ENCODE results near the gene ACTA2.

Gene ACTA2

DNA sequence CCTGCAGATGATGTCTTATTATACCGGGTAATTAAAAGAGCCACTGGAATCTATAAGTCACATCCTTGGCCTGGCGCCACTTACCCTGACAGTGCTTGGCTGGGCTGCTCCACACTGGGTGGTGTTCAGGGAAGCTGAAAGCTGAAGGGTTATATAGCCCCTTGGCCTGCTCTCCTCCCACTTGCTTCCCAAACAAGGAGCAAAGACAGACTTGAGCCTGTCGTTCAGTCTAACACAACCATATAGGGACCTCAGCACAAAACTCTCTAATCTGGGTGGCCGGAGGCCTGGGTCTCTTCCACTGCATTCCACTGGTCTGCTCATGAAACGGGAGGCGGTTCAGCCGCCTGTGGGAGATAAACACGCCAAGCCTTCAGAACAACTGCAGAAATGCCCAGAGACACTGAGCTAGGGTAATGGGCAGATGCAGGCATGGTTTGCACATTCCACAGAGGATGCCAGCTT lies at the start of gene ACTA2:
ACTA2 (minus strand) TSS at position 127 of the 465 bp plus-strand sequence. CDS start 3,843 bp downstream, outside the sequence.
- no peak for DNase-seq (ENCODE audit: low spot score)

GRCh38 chr10:89001729-89002072 lies 49.1 kb upstream of the ACTA2 start:
- no peak for DNase-seq (ENCODE audit: low spot score)

- DNase-seq (ENCODE audit: low spot score), result no peak
These were observed 48.6 kb upstream of the ACTA2 start for GRCh38 chr10:89001024-89001728.

DNA sequence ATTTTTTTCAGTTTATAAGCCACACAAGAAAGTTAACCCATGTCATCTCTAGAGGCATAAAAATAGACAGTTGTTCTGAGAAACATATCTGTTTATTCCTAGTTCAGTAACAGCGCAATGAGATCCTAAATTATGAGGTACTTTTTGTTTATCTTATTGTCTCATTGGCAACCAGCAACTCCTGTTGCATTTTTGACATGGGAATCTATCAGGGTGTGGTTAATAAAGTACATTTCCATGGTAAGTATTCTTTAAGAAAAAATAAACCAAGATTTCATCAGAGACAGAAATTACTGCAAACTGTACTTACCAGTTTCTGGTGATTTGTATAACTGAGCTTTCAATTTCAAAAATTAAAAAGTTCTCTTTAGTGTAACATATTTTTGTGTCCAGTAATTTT lies 47.1 kb upstream of the ACTA2 start:
- no peak for DNase-seq (ENCODE audit: low spot score)

DNA sequence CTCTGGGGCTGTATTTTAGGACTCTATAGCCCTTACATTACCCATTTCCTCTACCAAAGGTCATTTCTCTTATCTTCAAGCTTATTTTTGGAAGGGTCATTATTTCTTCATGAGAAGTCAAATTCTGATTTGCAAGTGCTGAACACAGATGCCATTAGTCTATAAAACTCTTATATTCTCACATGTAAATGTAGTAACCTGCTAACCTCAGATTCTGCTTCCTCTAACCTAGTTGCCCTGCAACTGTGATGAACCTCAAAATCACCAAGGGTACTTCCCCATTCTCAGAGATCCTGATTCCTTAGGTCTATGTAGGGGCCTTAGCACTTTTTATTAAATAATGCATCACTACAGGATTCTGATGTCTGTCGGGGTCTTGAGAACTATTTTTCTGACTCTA lies 44.4 kb upstream of the ACTA2 start:
- no peak for DNase-seq (ENCODE audit: low spot score)

DNA sequence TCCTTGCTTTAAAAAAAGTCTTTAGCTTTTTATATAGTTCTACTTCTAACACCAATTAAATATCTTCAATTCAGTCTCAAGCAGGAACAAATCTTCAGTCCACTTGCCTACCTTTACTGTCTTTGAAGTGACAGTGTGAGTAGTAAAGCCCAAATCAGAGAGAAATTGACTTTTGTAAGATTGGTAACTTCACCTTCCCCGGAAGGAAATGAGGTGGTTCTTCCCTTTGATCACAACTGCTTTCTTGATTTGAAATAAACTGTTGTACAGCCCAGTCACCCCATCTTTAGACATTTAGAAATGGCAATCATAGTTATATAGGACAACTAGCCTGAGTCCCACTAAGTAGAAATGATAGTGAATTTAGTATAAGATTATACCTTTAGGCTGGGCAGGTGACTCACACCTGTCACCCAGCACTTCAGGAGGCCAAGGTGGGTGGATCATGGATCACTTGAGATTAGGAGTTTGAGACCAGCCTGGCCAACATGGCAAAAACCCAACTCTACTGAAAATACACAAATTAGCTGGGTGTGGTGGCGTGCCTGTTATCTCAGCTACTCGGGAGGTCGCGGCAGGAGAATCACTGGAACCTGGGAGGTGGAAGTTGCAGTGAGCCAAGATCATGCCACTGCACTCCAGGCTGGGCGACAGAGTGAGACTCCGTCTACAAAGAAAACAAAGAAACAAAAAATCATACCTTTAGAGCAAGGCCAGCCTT lies 42.7 kb upstream of the ACTA2 start:
- DNase-seq (ENCODE audit: low spot score), result no peak

DNA sequence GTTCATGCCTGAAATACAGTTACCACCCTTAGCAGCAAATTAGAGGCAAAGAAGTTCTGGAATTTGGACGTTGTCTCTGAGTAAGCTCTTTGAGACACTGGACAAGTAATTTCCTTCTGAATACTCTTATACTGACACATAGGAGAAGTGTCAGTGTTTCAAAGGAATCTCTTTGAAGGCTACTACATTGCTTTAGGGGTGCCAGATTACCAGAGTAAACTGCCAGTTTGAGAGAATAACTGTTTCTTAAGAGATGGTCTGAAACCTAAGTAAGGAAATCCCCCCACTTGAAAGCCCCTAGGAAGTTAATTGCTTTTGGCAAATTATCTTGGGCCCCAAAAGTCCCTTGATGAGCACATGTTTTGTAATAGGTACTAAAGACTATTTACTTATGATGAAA lies 41.4 kb upstream of the ACTA2 start:
- no peak for DNase-seq (ENCODE audit: low spot score)

GRCh38 chr10:88992921-88993524 lies 40.5 kb upstream of the ACTA2 start:
- DNase-seq (ENCODE audit: low spot score), result no peak

DNA sequence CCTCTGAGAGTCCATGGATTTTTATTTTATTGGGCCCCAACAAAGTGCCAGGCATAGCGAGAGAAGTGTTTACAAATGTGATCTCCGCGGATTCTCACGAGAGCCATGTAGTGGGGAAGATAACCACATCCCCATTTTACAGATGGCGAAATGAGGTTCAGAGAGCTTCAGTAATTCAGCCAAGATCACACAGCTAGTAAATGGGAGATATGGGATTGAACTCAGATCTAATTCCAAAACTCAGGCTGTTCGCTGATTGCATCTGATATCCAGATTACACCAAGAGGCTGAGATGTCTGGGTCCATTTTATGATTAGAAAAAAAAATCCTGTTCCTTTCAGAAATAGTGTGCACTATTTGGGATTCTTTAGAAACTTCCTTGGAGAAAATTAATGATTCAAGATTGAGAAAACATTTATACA lies 39.3 kb upstream of the ACTA2 start:
- DNase-seq (ENCODE audit: low spot score), result no peak

- DNase-seq (ENCODE audit: low spot score), result peak; percentile 78
These were observed 38.8 kb upstream of the ACTA2 start for GRCh38 chr10:88991161-88991898.

GRCh38 chr10:88990384-88991160 lies 38.0 kb upstream of the ACTA2 start, which contains the start of gene FAS:
Gene FAS (plus strand): TSS chr10:88990798. CDS start chr10:88990877, 79 bp downstream.
- peak; percentile 66 for DNase-seq (ENCODE audit: low spot score)

- DNase-seq (ENCODE audit: low spot score), result peak; percentile 21
These were observed 37.3 kb upstream of the ACTA2 start for GRCh38 chr10:88989824-88990383.

- no peak for DNase-seq (ENCODE audit: low spot score)
These were observed 36.9 kb upstream of the ACTA2 start for GRCh38 chr10:88989423-88989822.

GRCh38 chr10:88987840-88988239 lies 35.3 kb upstream of the ACTA2 start:
- DNase-seq (ENCODE audit: low spot score), result no peak

GRCh38 chr10:88987243-88987725 lies 34.7 kb upstream of the ACTA2 start:
- no peak for DNase-seq (ENCODE audit: low spot score)

DNA sequence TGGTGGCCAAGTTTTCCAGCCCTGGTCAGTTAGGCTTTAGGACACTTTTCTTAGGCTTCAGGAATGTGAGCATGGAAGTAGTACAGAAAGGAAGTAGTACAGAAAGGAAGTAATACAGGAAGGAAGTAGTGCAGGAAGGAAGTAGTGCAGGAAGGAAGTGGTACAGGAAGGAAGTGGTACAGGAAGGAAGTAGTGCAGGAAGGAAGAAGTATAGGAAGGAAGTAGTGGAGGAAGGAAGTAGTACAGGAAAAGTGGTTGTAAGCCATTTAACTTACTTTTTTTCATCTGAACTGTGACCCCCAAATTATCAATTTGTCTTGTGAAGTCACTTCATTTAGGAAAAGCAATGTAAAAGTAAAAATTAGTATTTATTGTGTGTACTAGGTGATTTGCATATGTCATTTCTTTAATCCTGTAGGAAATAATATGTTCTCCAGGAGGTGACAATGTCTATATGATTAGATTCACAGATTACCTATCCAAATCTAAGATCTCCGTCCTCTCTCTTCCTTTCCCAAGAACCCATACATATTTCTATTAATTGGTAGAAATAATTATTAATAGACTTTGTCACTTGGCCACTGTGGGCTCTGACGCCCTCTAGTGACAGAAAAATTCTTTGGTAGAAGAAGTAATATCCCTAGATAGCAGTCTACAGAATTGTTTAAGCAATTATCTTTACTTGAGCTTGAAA lies 34.1 kb upstream of the ACTA2 start:
- peak; percentile 80 for DNase-seq (ENCODE audit: low spot score)

DNA sequence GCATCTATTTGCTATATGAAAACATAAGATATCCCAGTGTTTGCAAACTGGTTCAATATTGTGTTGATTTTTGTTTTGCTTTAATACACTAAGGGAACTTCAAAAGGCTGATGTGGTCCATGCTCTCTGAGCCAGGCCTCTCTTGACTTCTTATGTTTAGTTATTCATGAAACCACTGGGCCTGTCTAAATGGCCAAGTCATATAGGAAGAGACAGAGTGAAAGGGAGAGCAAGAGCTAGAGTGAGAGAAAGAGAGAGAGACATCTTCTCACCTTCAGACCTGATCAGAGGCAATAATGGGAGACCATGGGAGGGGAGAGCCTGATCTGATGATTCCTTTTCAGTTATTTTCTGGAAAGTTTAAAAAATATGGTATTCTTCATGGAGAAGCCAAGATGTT lies 32.0 kb upstream of the ACTA2 start:
- no peak for DNase-seq (ENCODE audit: low spot score)

GRCh38 chr10:88983939-88984338 lies 31.4 kb upstream of the ACTA2 start:
- no peak for DNase-seq (ENCODE audit: low spot score)

DNA sequence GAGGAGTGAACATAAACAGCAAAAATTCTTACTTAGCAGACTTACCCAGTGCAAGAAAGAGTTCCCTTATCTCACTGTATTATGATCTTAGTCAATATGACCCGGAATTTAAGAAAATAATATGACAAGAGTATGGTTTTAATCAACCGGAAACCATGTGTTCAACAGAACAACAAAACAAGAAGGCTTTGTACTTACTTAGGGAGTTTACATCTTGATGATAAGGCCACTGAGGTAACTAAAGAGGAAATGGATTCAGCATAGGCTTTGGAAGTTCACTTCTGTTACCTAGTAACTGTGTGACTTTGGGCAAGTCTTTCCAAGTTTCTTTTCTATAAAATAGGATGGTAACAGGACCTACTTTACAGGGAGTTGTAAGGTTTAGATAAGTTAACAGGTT lies 30.6 kb upstream of the ACTA2 start:
- no peak for DNase-seq (ENCODE audit: low spot score)

GRCh38 chr10:88982366-88982765 lies 29.8 kb upstream of the ACTA2 start:
- DNase-seq (ENCODE audit: low spot score), result no peak

All from NAMALWA (cell line).